HG03095 (cell line): Measurements from ENCODE around the gene SUCNR1.
"Not testable (repeated sequence)": the region's sequence is repeated elsewhere in the genome, so short reads cannot be mapped to it uniquely, and the experiment has no call there.

ENCODE experiments used
- ATAC-seq: cut with Tn5 transposase; IDR thresholded peaks from one replicate; pipeline ENCODE4 v1.9.1; 2021; ENCODE audit warnings: moderate library complexity; ENCODE audit not compliant: unreplicated experiment

SUCNR1 gene

GRCh38 chr3:151869181-151869580 is 4.3 kb upstream of the SUCNR1 start:
- ATAC-seq, result no peak

GRCh38 chr3:151871639-151872468 is 1.6 kb upstream of the SUCNR1 start:
- ATAC-seq, result peak; percentile 81

DNA sequence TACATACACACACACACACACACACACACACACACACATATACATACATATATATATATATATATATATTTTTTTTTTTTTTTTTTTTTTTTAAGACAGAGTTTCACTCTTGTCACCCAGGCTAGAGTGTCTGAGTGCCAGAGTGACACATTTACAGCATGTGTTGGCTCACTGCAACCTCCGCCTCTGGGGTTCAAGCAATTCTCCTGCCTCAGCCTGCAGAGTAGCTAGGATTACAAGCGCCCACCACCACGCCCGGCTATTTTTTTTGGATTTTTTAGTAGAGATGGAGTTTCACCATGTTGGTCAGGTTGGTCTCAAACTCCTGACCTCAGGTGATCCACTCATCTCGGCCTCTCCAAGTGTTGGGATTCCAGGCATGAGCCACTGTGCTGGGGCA is 636 bp downstream of the SUCNR1 start:
- not testable (repeated sequence) for ATAC-seq

DNA sequence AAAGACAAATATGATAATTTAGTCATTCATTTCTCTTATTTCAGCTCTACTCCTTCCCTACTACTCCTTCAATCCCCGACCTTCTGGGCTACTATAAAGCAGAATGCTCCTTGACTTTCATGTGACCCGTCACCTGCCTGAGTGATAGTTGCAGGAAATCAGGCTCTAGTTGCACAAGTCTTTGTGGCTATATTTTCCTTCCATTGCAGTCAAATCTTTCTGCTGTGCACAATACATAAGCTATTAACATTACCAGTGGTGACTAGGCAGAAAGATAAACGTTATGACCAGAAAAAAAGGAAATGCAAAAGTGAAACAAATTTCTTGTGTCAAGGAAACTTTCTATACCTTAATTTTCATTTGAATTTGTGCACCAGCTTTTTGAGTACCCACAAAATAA is 2.3 kb downstream of the SUCNR1 start:
- ATAC-seq, result peak; percentile 58

DNA sequence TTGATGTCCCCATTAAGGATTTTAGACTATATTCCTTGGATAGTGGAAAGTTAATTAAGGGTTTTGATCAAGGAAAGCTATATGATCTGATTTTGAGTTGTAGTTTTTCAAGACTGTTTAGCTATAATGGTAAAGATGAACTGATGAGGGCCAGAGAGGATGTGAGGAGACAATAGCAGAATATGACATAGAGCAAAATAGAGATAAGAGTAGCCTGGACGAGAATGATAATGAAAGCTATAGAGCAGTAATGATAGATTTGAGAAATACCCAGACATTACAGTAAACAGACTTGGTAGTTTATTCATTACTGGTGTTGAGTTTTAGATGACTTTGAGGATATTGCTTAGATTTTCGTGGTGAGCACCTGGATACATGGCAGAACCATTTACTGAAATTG is 3.8 kb downstream of the SUCNR1 start:
- ATAC-seq, result no peak

DNA sequence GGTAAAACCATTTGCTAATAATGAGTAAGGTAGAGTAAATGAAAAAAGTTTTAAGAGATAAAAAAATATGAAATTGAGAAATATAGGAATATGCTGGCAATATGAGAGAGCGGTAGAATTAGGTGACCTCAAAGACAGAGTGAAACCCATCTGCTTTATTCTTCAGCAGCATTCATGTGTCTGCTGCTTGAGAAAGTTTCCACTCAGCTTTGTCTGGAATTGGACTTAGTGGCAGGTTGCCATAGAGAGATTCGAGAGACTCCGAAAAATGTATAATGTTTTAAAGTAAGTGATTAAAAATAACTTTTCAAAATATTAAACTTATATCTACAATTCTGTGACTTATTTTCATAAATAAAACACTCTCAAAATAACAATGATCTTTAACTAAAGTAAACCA is 5.0 kb downstream of the SUCNR1 start:
- ATAC-seq, result no peak

DNA sequence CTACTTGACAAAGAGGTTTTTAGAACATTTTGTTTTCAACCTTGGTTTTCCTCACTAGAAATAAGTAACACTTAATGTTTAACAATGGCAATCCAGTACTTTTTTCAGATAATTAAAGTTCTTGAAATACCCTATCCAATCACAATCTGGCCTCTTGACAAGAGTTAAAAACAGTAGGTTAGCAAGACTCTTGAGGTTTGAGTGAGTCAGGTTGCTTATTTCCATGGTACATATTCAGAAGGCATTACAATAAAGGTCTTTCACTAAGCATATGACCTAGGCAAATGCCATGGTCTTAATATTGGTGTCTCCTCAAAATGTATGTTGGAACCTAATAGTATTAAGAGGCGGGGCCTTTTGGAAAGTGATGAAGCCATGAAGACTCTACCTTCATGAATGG is 5.6 kb downstream of the SUCNR1 start:
- no peak for ATAC-seq

- peak; percentile 53 for ATAC-seq
Observed at GRCh38 chr3:151879679-151880415, 6.4 kb downstream of the SUCNR1 start.

- ATAC-seq, result no peak
Observed at GRCh38 chr3:151880416-151880690, 6.9 kb downstream of the SUCNR1 start.

DNA sequence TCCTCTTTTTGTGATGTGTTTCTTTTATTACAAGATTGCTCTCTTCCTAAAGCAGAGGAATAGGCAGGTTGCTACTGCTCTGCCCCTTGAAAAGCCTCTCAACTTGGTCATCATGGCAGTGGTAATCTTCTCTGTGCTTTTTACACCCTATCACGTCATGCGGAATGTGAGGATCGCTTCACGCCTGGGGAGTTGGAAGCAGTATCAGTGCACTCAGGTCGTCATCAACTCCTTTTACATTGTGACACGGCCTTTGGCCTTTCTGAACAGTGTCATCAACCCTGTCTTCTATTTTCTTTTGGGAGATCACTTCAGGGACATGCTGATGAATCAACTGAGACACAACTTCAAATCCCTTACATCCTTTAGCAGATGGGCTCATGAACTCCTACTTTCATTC is 7.7 kb downstream of the SUCNR1 start:
- no peak for ATAC-seq

DNA sequence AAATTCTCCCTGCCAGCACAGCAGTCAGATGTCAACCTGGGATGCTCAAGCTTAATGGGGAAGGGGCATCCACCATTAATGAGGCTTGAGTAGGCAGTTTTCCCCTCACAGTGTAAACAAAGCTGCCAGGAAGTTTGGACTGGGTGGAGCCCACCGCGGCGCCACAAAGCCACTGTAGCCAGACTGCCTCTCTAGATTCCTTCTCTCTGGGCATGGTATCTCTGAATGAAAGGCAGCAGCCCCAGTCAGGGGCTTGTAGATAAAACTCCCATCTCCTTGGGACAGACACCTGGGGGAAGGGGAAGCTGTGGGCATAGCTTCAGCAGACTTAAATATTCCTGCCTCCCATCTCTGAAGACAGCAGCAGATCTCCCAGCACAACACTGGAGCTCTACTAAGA is 12.0 kb downstream of the SUCNR1 start:
- not testable (repeated sequence) for ATAC-seq

GRCh38 chr3:151887450-151888211 is 14.2 kb downstream of the SUCNR1 start:
- not testable (repeated sequence) for ATAC-seq

- ATAC-seq, result peak; percentile 76
Observed at GRCh38 chr3:151890721-151891141, 17.3 kb downstream of the SUCNR1 start.

DNA sequence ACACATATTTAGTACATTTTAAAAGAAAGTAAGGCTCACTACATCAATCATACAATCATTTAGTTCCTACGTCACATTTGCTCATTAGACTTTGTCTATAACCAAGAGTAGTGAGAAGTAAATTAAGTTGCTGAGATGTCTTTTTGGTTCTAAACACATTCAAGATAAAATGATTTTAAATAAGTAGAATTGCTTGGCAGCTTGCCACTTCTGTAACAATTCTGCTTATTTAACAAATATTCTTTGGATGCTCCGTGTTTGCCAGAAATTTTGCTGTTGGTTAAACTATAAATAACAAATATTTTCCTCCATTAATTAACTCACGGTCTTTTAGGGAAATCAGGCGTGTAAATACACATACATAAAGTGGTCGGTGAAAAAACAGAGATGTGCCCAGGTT is 18.3 kb downstream of the SUCNR1 start:
- ATAC-seq, result no peak

DNA sequence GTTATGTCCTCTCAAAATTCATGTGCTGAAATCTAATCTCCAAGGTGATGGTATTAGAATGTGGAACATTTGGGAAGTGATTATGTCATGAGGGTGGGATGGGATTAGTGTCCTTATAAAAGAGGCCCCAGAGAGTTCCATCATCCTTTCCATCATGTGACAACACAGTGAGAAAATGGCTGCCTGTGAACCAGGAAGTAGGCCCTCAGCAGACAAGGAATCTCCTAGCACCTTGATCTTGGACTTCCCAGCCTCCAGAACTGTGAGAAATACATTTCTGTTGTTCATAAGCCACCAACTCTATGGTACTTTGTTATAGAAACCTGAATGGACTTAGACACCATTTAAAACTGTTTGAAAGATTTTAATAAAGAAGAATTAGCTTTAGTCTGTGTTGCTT is 20.8 kb downstream of the SUCNR1 start:
- ATAC-seq, result no peak

DNA sequence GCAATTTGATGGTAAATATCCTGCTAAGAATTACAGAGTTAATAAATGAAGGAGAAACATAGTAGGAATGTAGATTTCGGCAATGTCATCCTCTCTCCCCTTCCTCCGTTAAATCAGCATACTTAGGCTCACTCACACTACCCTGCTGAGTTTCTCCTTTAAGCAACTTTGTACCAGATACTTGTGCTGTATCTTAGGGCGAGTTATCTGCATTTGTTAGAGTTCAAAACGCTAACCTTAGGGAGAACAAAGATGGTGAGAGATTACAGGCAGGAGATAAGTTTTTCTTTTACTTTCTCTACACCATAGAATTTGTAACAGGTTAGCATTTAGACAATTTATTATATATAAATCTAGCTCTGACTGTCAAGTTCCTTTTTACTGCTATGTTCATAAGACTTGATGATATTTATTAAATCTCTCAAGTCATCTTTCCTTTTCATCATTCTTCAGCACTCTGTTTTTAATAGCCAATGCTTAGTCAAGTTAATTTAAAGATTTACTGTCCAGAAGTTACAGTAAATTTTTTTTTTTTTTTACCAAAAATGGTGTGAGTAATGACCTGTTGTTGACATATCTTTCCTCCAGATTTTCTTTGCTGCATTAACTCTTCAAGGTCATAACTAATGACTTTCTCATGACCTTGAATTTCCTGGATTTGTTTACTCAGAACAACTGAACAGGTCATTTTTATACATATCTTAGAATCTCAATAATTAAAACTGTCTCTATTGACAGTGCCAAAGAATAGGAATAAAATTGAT is 22.2 kb downstream of the SUCNR1 start:
- no peak for ATAC-seq

GRCh38 chr3:151896246-151897012 is 23.0 kb downstream of the SUCNR1 start:
- ATAC-seq, result no peak

DNA sequence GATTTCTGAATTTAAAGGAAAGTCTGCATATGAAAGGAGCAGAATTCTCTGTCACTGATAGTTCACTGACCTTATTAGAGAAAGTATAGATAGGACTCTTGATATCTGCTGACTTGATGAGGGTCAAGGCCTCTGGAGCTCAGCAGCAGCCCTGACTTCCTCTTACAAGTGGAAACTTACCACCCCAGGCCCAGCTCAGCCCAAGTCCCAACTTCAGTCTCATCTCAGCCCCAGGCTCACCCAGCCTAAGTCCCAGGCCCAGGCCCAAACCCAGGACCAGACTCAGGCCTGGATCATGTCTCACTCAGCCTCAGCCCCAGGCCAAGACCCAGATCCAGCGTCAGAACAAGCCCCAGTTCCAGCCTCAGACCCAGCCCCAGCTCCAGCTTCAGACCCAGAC is 24.7 kb downstream of the SUCNR1 start:
- not testable (repeated sequence) for ATAC-seq

DNA sequence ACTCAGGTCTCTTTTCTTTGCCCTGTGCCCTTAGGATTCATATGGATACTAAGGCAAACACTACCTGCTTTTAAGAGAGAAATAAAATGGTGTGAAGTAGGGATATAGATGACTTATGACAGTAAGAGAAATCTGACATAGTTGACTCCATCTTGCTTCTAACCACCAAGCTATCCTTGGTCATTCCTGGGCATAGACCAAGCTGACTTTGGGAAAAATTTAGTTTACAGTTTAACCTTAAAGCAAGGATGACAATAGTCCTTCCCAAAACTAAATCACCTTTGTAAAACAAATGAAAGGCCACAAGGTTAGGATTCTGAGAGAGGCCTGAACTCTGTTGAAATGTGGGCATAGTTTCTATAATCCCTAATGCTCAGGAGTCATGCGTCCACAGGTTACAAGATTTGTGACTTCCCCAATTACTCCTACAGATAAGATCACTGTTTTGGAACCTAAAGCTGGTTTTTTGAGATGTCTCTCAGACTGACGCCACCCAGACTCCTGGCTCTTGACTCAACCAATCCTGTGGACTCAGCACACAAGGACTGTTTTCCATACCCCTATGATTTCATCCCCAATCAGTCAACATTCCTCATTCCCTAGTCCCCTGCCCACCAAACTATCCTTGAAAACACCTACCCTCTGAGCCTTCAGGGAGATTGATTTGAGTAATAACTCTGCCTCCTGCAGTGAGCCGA is 25.3 kb downstream of the SUCNR1 start:
- not testable (repeated sequence) for ATAC-seq

GRCh38 chr3:151899996-151900395 is 26.6 kb downstream of the SUCNR1 start:
- ATAC-seq, result no peak
